NT2/D1 (cell line): ENCODE data around the gene ATXN1.

Experiments used
- SUZ12 ChIP-seq: IDR thresholded peaks from 2 replicates; pipeline ENCODE4 v1.6.1; 2011; ENCODE audit not compliant: insufficient read length, insufficient read depth; ENCODE audit errors: extremely low read depth
- YY1 ChIP-seq: IDR thresholded peaks from 2 replicates; pipeline ENCODE4 v1.6.1; 2011; ENCODE audit not compliant: insufficient read length, insufficient read depth

- TF ChIP-seq SUZ12 (no peak), YY1 (no peak)
These were observed 29.7 kb downstream of the ATXN1 start for GRCh38 chr6:16731478-16732051.
